Measurements from ENCODE around the gene TUBB4B.
A peak's percentile ranks its signal among the peaks of the same experiment; 100 is the strongest.

The TUBB4B gene

GRCh38 chr9:137213160-137214060 lies 27.7 kb upstream of the TUBB4B start:
- DNase-seq, result no peak

- DNase-seq, result no peak
Observed at GRCh38 chr9:137214620-137215019, 26.5 kb upstream of the TUBB4B start.

- no peak for DNase-seq
Observed at GRCh38 chr9:137215196-137215986, 25.7 kb upstream of the TUBB4B start.

DNA sequence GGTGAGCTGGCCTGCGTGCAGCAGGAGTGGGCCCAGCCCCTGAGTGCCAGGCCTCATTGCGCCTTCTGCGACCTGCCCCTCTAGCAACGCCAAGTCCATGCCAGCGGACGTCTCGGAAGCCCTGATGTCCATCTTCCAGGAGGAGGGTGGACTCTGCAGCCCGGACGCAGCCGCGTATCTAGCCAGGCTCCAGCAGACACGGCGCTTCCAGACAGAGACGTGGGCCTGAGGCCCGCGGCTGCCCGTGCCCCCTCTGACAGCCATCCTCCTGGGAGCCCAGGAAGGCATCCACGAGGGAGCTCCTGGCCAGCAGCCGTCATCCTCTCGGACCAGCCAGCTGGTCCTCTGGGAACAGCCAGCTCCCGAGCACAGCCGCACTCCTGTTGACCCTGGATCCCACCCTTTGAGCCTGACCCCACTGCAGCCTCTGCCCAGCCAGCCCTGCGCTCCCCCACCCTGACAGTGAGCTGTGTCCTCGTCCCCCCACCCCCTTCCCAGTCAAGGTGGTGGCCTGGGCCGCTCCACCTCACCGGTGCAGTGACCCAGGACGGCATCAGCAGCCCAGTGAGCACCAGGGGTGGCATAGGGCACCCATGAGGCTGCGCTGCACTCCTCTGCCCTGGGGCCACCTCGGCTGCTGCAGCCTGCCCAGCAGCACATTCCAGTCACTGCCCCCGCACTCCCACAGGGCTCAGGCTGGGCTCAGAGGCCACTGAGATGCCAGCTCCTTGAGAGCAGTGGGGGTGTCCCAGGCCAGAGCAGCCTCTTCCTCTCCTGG lies 24.7 kb upstream of the TUBB4B start:
- no peak for DNase-seq

- DNase-seq, result no peak
Observed at GRCh38 chr9:137217276-137218211, 23.5 kb upstream of the TUBB4B start.

DNA sequence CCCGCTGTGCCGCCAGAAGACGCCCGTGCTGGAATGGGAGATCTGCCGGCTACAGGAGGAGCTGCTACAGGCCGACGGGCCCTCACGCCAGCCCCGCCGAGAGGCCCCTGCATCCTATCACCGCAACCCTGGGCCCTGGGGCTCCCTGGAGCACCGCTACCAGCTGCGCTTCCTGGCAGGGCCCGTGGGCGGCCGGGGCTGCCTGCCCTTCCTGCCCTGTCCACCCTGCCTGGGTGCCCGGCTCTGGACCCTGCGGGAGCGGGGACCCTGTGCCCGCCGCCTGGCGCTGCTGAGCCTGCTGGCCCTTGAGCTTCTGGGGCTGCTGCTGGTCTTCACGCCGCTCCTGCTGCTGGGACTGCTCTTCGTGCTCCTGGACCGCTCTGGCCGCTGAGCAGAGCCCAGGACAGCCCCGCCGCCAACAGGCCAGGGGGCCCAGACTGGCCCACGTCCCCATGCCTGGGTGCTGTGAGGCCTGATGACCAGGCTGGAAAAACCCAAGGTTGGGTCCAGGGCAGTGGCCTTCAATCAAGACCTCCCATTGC lies 22.8 kb upstream of the TUBB4B start:
- DNase-seq, result no peak

DNA sequence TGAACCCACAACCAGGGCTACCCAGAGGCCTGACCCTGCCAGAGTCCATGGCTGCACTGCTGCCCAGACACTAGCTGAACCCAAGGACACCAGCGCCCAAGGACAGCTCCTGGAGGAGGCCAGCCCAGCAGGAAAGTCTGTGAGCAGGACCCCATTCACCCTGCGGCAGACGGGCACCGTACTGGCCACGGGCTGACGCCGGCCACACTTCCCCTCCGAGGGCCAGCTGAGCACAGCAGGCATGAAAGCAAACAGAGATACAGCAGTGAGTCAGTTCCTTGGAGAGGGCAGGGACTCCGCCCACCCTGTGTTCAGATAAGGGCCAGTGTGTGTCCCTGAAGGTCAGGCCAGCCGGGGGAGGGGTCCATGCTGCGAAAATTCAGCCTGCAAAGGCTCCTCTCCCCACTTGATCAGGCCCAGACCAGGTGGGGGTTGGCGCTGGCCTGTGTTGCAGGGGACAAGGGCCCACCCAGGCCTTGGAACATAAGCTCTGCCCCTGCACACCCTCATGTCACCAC lies 22.3 kb upstream of the TUBB4B start:
- no peak for DNase-seq

- DNase-seq, result no peak
Observed at GRCh38 chr9:137219757-137220316, 21.2 kb upstream of the TUBB4B start.

DNA sequence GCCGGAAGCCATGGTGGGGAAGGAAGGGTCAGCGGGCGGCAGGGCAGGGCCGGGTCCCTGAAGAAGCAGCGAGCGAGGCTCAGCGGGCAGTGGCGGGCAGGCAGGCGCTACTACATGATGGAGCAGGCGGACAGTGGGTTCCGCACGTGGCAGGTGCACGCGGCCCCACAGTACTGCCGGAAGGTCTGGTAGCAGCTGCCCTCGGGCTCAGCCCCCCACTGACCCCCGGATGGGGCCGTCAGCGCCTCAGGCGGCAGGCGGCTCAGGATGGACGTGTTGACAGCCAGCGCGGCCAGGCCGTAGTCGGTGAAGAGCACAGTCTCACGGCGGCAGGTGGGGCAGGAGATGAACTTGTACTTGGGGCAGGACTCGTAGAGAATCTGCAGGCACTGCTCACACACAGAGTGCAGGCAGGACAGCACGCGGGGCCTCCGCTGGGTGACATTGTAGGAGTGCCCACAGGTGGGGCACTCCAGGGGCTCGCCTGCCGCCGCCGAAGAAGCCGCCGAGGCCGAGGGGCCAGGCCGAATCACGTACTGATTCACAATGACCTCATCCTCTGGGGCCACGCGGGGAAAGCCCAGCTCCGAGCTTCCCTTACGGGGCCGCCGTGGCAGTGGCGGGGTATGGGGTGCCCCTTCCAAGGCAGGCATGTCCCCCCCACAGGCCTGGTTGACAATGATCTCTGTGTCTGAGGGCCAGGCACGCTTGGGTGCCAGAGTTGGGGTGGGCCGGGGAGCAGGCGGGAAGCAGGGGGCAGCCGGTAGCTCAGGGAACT lies 20.6 kb upstream of the TUBB4B start:
- no peak for DNase-seq

- DNase-seq, result no peak
Observed at GRCh38 chr9:137221095-137221505, 20.0 kb upstream of the TUBB4B start.

DNA sequence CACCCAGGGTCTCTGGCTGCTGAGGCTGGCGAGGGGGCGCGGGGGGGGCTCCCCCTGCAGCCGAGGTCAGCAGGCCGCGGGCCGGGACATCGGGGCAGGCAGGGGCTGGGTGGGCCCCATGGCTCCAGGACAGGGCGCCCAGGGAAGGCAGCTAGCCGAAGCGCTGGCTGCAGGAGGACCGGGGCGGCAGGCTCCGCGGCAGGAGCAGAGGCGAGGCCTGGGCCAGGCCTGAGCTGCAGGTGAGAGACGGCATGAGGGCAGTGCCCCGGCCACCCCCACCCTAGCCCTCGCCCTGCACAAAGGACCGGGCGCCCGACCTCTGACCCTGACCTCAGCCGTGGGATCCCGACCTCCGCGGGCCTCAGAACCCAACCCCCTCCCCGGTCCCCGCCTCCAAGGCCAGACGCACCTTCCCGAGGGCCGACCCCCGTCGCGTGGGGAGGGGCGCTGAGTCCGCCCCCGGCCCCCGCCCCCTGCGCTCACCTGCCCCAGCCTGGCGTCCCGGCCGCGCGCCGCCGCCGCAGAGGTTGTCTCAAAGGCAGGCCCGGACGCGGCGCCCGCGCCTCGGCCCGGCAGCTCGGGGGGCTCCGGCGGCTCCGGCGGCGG lies 19.5 kb upstream of the TUBB4B start:
- no peak for DNase-seq

DNA sequence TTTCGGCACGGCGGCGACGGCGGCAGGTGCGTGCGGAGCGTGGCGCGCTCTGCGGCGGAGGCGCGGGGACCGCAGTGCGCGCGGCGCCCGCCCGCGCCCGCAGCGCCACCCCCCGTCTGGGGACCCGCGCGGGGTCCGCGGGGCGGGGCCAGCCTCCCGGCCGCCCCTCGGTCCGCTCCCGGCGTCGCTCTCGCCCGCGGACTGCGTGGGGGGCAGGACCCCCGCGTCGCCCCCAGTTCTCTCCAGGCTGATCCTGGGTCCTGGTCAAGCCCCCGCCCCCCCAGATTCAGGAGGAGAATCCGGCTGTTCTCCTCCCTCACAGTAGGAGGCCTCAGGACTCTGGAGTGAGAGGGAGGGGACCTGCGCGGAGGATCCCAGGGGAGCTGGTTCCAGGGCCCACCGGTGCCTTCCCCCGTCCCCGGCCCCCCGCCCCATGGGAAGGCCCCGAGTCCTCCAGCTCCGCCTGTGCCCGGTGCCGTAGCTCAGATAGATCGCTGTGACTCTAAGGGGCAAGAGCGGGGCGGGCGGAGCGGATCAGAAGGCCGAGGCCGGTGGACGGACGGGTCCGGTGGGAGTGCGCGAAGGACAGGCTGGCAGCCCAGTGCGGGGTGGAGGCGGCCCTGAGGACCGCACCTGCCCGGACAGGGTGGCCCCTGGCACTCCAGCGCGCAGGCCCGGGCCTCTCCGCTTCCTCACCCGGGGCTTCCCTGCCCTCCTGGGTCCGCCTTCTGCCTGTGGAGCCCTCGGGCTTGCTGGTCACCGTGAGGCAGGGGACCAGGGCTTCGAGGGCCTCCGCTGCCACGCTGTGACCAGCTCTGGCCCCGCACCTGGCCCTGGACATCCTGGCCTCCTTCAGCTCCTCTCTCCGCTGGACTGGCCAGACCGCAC lies 18.7 kb upstream of the TUBB4B start, which contains the start of gene RNF208:
Gene RNF208, minus strand, starts transcription at position 51 of the 888 bp plus-strand sequence. CDS start 1,028 bp downstream, outside the sequence.
- DNase-seq, result no peak

DNA sequence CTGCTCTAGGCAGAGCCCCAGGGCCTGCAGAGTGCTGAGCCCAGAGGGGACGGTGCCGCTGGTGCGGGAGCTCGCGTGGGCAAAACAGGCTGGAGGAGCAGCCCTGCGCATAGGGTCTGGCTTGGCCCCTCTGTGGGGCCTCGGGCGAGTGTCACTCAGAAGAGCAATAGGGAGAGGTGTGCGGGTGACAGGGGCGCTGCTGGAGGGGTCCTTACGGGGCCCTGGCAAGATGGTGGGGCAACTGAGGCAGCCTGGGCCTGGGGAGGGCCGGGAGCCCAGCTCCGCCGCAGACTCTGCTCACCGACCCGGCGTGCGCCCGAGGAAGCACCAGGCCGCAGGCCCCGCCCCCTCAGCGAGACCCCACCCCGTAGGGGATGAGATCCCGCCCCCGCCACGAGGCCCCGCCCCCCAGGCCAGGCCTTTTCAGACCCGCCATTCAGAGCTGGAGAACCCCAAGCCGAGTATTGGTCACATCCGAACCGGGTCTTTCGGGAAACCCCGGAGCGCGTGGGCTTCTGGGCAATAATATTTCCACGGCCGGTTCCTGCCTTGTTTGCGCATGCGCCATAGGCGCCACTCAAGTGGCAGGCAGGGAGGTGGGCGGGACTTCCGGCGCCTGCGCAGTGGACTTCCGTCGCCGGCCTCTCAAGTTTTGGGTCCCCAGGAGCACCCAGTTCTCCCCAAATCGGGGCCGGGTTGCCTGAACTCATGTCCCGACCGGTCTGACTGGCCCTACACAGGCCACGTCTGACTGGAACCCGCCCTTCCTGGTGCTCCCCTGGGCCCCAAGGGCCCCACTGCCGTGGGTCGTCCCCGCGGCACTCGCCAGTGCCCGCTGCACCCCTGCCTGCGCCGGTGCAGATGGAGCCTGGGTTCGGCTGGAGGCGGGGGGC lies 17.8 kb upstream of the TUBB4B start:
- DNase-seq, result peak; percentile 77

- no peak for DNase-seq
Observed at GRCh38 chr9:137224830-137225694, 16.0 kb upstream of the TUBB4B start, which contains the start of gene CYSRT1. Gene CYSRT1, plus strand, starts transcription at chr9:137225174. Its CDS starts 448 bp downstream, at chr9:137225622.

GRCh38 chr9:137225699-137226331 lies 15.3 kb upstream of the TUBB4B start:
- no peak for DNase-seq
